DOHH2 (cell line): ENCODE results near the gene FGGY.

Experiments used
- H3F3A ChIP-seq: fragments of 200-600 bp; sonication (generic), shearing (Covaris generic); 2 replicates; pipeline ENCODE4 v1.6.0; 2016; ENCODE audit warnings: antibody characterized with exemption, mild to moderate bottlenecking; ENCODE audit not compliant: control insufficient read depth, insufficient read depth
- H3K27ac ChIP-seq: fragments of 200-600 bp; sonication (generic); 2 replicates; pipeline ENCODE4 v1.5.1; 2014; ENCODE audit warnings: low read depth, mild to moderate bottlenecking, low read length, moderate library complexity
- H3K27me3 ChIP-seq: fragments of 200-600 bp; sonication (generic); 2 replicates; pipeline ENCODE4 v1.6.1; 2014; ENCODE audit warnings: mild to moderate bottlenecking, low read length, mixed read lengths; ENCODE audit not compliant: control insufficient read depth
- H3K36me3 ChIP-seq: fragments of 200-600 bp; sonication (generic); 2 replicates; pipeline ENCODE4 v1.6.1; 2014; ENCODE audit warnings: mild to moderate bottlenecking, low read length, moderate library complexity, mixed read lengths; ENCODE audit not compliant: control insufficient read depth
- H3K4me1 ChIP-seq: fragments of 200-600 bp; sonication (generic); 2 replicates; pipeline ENCODE4 v1.6.1; 2014; ENCODE audit warnings: mild to moderate bottlenecking, low read length, mixed read lengths; ENCODE audit not compliant: control insufficient read depth
- H3K4me2 ChIP-seq: fragments of 200-600 bp; sonication (generic); 2 replicates; pipeline ENCODE4 v1.6.0; 2014; ENCODE audit warnings: mild to moderate bottlenecking, low read length, moderate library complexity
- H3K4me3 ChIP-seq: fragments of 200-600 bp; sonication (generic); 2 replicates; pipeline ENCODE4 v1.5.1; 2014; ENCODE audit warnings: mild to moderate bottlenecking, low read length, mixed read lengths
- H3K79me2 ChIP-seq: fragments of 200-600 bp; sonication (generic); 2 replicates; pipeline ENCODE4 v1.6.1; 2014; ENCODE audit warnings: mild to moderate bottlenecking, low read length, mixed read lengths; ENCODE audit not compliant: control insufficient read depth
- H3K9me2 ChIP-seq: fragments of 200-600 bp; sonication (generic); replicated peaks from 2 replicates; pipeline ENCODE4 v1.6.1; 2014; ENCODE audit warnings: mild to moderate bottlenecking, low read length, mixed read lengths; ENCODE audit not compliant: control insufficient read depth
- H3K9me3 ChIP-seq: fragments of 200-600 bp; sonication (generic); 2 replicates; pipeline ENCODE4 v1.6.1; 2014; ENCODE audit warnings: antibody characterized with exemption, low read length, mixed read lengths; ENCODE audit not compliant: control insufficient read depth, insufficient read depth
- H4K20me1 ChIP-seq: fragments of 200-600 bp; sonication (generic); 2 replicates; pipeline ENCODE4 v1.6.0; 2014; ENCODE audit warnings: low read depth, mild to moderate bottlenecking, antibody characterized with exemption, low read length, moderate library complexity; ENCODE audit not compliant: control insufficient read depth, insufficient read depth
- EZH2phosphoT487 ChIP-seq: fragments of 200-600 bp; sonication (generic); IDR thresholded peaks from 2 replicates; pipeline ENCODE4 v1.6.1; 2017; ENCODE audit warnings: borderline replicate concordance, mild to moderate bottlenecking, antibody characterized with exemption, low read length, moderate library complexity, mixed read lengths
- TF ChIP-seq, protein P1 (sequence below): fragments of 200-600 bp; sonication (generic); IDR thresholded peaks from one replicate; pipeline ENCODE4 v1.5.1; 2014; ENCODE audit warnings: antibody characterized with exemption, mild to moderate bottlenecking, low read depth, low read length; ENCODE audit not compliant: poor library complexity, severe bottlenecking

FGGY gene

DNA sequence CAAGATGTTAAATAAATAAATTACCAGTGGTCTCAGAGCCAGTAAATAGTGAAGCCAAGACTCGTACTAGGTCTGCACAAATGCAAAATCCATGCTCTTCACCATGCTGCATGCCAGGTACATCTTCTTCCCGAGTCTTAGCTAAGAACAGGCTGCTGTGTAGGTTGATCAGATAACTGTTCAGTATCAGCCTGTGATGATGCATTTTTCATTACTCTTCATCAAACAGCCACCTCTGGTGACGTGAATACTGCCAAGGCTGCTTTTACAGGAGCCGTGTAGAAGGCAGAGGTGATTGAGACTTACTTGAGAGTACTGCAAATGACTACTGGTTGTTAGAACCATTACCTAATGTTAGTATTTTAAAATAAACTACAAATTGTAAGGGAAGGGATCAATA lies 478.6 kb downstream of the FGGY start:
- no peak overlapping the region for H3K4me3 ChIP-seq
- H3K9me2 ChIP-seq: no peaks in the 10 kb centered on the region
- H3F3A ChIP-seq: no peaks in the 10 kb centered on the region
- no peak overlapping the region for H3K4me2 ChIP-seq
- H4K20me1 ChIP-seq: no peaks in the 10 kb centered on the region
- no peaks in the 10 kb centered on the region for H3K4me1 ChIP-seq
- no peaks in the 10 kb centered on the region for H3K36me3 ChIP-seq
- TF ChIP-seq, protein P1, sequence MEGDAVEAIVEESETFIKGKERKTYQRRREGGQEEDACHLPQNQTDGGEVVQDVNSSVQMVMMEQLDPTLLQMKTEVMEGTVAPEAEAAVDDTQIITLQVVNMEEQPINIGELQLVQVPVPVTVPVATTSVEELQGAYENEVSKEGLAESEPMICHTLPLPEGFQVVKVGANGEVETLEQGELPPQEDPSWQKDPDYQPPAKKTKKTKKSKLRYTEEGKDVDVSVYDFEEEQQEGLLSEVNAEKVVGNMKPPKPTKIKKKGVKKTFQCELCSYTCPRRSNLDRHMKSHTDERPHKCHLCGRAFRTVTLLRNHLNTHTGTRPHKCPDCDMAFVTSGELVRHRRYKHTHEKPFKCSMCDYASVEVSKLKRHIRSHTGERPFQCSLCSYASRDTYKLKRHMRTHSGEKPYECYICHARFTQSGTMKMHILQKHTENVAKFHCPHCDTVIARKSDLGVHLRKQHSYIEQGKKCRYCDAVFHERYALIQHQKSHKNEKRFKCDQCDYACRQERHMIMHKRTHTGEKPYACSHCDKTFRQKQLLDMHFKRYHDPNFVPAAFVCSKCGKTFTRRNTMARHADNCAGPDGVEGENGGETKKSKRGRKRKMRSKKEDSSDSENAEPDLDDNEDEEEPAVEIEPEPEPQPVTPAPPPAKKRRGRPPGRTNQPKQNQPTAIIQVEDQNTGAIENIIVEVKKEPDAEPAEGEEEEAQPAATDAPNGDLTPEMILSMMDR: no peak
- TF ChIP-seq EZH2phosphoT487: no peak
- no peaks in the 10 kb centered on the region for H3K27me3 ChIP-seq
- H3K9me3 ChIP-seq: no peaks in the 10 kb centered on the region
- H3K79me2 ChIP-seq: no peaks in the 10 kb centered on the region
- no peak overlapping the region for H3K27ac ChIP-seq

DNA sequence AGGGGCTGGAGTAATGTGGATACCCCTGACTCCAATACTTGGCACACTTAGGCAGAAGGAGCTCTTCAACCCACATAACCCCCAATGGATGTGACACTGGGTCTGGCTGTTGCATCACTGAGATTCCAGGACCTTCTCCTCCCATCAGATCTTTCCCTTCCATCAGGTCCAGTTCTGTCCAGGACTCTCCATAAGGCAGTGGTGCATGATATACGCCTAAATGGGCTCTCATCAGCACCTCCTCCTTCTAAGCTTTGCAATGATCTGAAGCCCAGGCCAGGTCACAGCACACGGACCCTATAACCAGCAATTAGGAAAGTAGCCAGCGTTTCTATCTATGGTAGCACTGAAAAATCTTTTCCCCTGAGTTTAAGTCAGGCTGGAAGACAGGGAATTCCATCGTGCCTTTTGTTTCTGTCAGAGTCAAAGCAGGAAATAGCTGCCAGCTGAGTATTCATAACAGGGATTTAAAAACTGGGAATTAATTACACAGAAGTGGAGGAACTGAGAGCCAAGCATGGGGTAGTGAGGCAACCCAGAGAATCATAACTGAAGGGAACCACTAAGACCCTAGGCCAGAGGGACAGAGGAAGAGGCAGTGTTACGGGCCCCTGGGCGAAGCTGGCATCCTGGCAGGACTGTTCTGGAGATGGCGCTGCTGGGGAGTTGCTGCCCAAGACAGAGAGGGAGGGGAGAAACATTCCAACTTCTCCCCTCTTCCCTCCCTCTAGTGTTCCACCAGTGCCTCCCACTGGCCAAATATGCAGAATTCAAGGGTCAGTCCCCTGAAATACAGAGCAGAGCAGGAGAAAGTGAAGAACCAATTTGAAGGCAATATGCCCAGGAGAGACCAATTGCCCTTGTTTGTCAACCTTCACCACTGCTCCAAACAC lies 480.3 kb downstream of the FGGY start:
- H3K4me1 ChIP-seq: no peaks in the 10 kb centered on the region
- H3F3A ChIP-seq: no peaks in the 10 kb centered on the region
- H3K9me3 ChIP-seq: no peaks in the 10 kb centered on the region
- no peaks in the 10 kb centered on the region for H3K27me3 ChIP-seq
- no peak for TF ChIP-seq EZH2phosphoT487
- TF ChIP-seq, protein P1: no peak
- H3K9me2 ChIP-seq: no peaks in the 10 kb centered on the region
- H4K20me1 ChIP-seq: no peaks in the 10 kb centered on the region
- no peak overlapping the region for H3K4me2 ChIP-seq
- no peaks in the 10 kb centered on the region for H3K79me2 ChIP-seq
- no peaks in the 10 kb centered on the region for H3K36me3 ChIP-seq
- no peak overlapping the region for H3K27ac ChIP-seq
- no peak overlapping the region for H3K4me3 ChIP-seq

DNA sequence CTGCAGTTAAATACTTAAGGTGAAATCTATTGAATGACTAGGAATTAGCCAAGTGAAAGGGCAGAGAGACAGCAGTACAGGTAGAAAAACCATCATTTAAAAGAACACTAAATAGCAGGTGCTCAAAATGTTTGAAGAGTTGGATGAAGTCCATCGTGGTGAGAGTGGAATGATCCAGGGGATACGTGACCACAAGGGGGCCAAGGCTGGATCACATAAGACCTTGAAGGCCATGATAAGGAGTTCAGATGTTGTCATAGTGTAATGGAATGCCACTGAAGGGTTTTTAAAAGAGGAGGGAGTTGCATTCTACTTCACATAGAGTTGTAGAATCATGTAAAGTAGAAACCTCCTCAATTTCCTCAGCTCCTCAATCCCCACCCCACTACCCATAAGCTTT lies 483.1 kb downstream of the FGGY start:
- H3K27ac ChIP-seq: no peak overlapping the region
- H3K4me2 ChIP-seq: no peak overlapping the region
- H3K9me2 ChIP-seq: no peaks in the 10 kb centered on the region
- no peak for TF ChIP-seq EZH2phosphoT487
- TF ChIP-seq, protein P1: peak; percentile 14
- no peaks in the 10 kb centered on the region for H3K79me2 ChIP-seq
- H3K36me3 ChIP-seq: no peaks in the 10 kb centered on the region
- H3F3A ChIP-seq: no peaks in the 10 kb centered on the region
- no peaks in the 10 kb centered on the region for H3K9me3 ChIP-seq
- no peaks in the 10 kb centered on the region for H3K4me1 ChIP-seq
- H4K20me1 ChIP-seq: no peaks in the 10 kb centered on the region
- no peaks in the 10 kb centered on the region for H3K27me3 ChIP-seq
- H3K4me3 ChIP-seq: no peak overlapping the region
